ENCODE data around the gene DFFA. TPM values are rescaled to one million over a fixed set of nuclear protein-coding genes. Genes with fewer than 3 reads are reported as not detected.

The DFFA gene
- total RNA-seq, 1 donor from 2014 or later: 28.6 TPM

DNA sequence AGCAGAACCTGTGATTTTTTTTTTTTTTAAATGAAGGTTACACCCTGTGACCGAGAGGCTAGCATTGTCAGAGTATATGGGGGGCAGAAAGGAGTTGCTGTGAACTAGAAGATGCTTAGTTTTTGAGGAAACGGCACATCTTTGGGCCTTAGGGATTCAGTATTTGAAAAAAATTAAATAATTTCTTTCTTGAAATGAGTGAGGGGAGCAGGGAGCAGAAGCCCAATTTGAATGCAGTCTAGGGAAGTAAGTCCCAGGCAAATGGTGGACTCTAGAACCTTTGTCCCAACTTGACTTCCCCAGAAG, 45.3 kb upstream of the DFFA start:
- Histone ChIP-seq H3K36me3 (no peaks in the 10 kb centered on the region), H3K9me3 (replicated peaks) (no peaks in the 10 kb centered on the region), H3K27me3 (ENCODE audit: low read depth) (no peaks in the 10 kb centered on the region), H3K4me3 (no peak overlapping the region), H3K27ac (replicated peaks) (no peak overlapping the region), H3K4me1 (peaks cover 53% of the 10 kb centered on the region)
- intact Hi-C loops (cut with micrococcal nuclease): no loop called here
- no peak for DNase-seq
- TF ChIP-seq, protein P1, sequence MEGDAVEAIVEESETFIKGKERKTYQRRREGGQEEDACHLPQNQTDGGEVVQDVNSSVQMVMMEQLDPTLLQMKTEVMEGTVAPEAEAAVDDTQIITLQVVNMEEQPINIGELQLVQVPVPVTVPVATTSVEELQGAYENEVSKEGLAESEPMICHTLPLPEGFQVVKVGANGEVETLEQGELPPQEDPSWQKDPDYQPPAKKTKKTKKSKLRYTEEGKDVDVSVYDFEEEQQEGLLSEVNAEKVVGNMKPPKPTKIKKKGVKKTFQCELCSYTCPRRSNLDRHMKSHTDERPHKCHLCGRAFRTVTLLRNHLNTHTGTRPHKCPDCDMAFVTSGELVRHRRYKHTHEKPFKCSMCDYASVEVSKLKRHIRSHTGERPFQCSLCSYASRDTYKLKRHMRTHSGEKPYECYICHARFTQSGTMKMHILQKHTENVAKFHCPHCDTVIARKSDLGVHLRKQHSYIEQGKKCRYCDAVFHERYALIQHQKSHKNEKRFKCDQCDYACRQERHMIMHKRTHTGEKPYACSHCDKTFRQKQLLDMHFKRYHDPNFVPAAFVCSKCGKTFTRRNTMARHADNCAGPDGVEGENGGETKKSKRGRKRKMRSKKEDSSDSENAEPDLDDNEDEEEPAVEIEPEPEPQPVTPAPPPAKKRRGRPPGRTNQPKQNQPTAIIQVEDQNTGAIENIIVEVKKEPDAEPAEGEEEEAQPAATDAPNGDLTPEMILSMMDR (IDR thresholded peaks at IDR 0.05; ENCODE audit: borderline replicate concordance): no peak

DNA sequence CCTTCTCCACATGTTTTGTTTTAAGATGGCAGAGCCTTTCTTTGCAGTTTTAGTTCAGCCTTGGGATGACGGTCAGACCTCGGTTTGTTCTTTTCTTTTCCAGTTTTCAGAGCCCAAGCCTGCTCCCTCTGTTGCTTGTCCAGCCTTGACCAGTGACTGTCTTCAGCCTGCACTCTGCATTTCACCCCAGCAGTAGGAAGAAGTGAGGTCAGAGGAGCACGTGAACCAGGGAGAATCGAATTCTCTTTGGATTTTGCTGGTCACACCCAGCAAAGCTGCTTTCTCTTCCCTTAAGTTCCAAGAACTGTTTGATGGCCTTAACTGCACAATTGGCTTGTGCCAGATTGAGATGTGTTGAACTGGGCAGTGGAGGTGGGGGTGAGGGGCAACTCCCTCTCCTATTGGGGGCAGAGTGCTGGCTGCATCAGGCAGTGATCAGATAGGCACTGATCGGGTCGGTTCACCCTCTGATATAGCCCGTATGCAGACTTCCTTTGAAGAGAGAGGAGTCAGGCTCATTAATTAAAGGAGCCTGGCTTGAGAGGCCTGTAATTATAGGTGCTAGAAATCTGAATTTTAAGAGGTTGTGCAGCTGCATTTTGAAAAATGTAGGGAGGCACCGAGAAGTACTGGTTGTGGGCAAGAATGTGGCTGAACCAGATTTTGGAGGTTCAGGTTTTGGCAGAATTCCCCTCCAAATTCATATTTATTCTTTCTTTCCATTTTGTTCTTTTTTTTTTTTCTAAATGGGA, 44.8 kb upstream of the DFFA start:
- no peaks in the 10 kb centered on the region for H3K9me3 ChIP-seq (replicated peaks)
- H3K4me1 ChIP-seq: peaks cover 52% of the 10 kb centered on the region
- TF ChIP-seq, protein P1 (IDR thresholded peaks at IDR 0.05; ENCODE audit: borderline replicate concordance): no peak
- DNase-seq: no peak
- H3K27me3 ChIP-seq (ENCODE audit: low read depth): no peaks in the 10 kb centered on the region
- no peak overlapping the region for H3K4me3 ChIP-seq
- H3K36me3 ChIP-seq: no peaks in the 10 kb centered on the region
- H3K27ac ChIP-seq (replicated peaks): no peak overlapping the region
- intact Hi-C loops (cut with micrococcal nuclease): no loop called here

DNA sequence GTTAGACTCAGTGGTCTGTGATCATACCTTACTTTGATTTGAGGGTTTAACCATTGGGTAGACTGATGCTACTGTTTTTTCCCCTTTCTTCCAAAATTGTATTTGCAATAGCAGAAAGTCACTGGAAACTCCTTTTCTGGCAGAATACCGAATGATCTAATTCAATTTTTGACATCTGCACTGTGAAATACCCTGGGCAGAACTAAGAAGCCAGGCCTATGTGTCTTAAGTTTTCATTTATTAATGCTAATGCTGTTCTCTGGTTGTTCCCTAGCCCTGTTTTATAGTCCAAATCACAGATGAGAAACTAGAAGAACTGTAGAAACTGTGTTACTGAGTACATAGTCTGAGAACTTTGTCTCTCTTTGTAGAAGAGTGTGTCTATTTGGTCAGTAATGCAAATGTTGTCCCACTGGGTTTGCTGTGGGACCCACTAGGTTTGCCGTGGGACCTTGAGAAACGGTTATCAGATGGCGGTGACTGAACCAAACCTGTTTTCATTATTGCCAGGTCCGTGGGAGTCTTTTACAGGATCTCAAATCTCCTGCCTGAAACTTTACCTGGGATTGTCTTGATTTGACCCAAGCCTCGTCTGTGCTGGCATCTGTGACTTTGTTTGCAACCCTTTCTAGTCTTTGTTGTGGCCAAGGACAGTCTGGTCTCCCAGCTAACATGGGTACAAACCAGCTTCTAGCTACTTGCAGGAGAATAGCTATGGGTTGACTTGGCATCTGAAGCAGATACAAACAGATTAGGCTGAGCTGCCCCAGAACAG, 43.8 kb upstream of the DFFA start:
- DNase-seq: no peak
- Histone ChIP-seq H3K27ac (replicated peaks) (no peak overlapping the region), H3K9me3 (replicated peaks) (no peaks in the 10 kb centered on the region), H3K4me3 (no peak overlapping the region), H3K4me1 (peaks cover 58% of the 10 kb centered on the region), H3K27me3 (ENCODE audit: low read depth) (no peaks in the 10 kb centered on the region), H3K36me3 (no peaks in the 10 kb centered on the region)
- TF ChIP-seq, protein P1 (IDR thresholded peaks at IDR 0.05; ENCODE audit: borderline replicate concordance): no peak
- intact Hi-C loops (cut with micrococcal nuclease): no loop called here

DNA sequence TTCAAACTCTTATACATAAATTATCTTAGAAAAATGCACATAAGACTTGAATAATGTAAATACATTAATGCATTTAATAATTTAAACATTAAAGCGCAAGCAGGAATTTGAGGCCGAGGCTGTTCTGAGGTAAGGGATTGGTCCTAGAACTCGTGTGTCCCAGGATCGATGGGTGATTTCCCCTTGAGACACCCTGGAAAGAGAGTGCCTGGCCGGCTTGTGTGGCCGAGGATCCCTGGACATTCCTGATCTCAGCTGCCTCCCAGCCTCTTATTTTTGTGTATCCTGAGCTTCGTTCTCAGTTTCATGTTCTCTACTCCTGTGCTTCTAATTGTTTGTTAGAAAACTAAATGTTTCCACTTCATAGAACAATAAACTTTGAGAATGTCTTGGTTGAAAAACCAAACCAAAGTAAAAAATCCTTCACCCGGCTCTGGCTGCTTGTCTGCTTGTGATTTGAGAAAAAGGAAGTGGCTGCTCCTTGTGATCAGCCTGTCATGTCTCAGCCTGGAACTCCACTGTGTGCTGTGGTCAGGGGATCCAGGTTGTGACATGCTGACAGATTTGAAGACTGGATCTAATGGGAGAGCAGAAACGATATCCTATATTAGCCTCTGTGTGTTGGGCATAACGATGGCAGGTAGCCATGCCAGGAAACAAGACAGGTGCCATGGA, 43.1 kb upstream of the DFFA start:
- intact Hi-C loops (cut with micrococcal nuclease): no loop called here
- H3K4me1 ChIP-seq: peaks cover 65% of the 10 kb centered on the region

More for the DNA sequence above, 43.1 kb upstream of the DFFA start:
- Histone ChIP-seq H3K36me3 (no peaks in the 10 kb centered on the region), H3K9me3 (replicated peaks) (no peaks in the 10 kb centered on the region), H3K27ac (replicated peaks) (no peak overlapping the region), H3K4me3 (no peak overlapping the region), H3K27me3 (ENCODE audit: low read depth) (no peaks in the 10 kb centered on the region)
- TF ChIP-seq, protein P1 (IDR thresholded peaks at IDR 0.05; ENCODE audit: borderline replicate concordance): no peak
- DNase-seq: no peak
